SK-N-SH treated with all-trans-retinoic acid at 6 μM for 48 hours (cell line): ENCODE measurements around the gene MLLT6.
"Not testable (repeated sequence)": the region's sequence is repeated elsewhere in the genome, so short reads cannot be mapped to it uniquely, and the experiment has no call there.

Source experiments
- ATAC-seq: fragments of 200-7000 bp; cut with Tn5 transposase; 3 replicates; pipeline ENCODE4 v1.9.1; 2020; ENCODE audit warnings: mild to moderate bottlenecking, moderate library complexity
- BACH2 ChIP-seq: fragments of 250-450 bp; sonication (Bioruptor Pico); IDR thresholded peaks from 2 replicates; pipeline ENCODE4 v1.9.0; 2021; ENCODE audit warnings: mild to moderate bottlenecking, borderline replicate concordance
- CSDC2 ChIP-seq: fragments of 250-450 bp; sonication (Bioruptor Pico); IDR thresholded peaks from 2 replicates; pipeline ENCODE4 v1.5.0; 2020; ENCODE audit warnings: mild to moderate bottlenecking, moderate library complexity
- CSRNP3 ChIP-seq: fragments of 250-450 bp; sonication (Bioruptor Pico); IDR thresholded peaks from 2 replicates; pipeline ENCODE4 v1.5.1; 2021; ENCODE audit warnings: mild to moderate bottlenecking, moderate library complexity
- ESRRG ChIP-seq: fragments of 250-450 bp; sonication (Bioruptor Pico); IDR thresholded peaks from 2 replicates; pipeline ENCODE4 v1.6.1; 2021; ENCODE audit warnings: mild to moderate bottlenecking
- ISL1 ChIP-seq: fragments of 250-450 bp; sonication (Bioruptor Pico); IDR thresholded peaks from 2 replicates; pipeline ENCODE4 v2.1.2; 2022; ENCODE audit warnings: mild to moderate bottlenecking, moderate library complexity
- OSR1 ChIP-seq: fragments of 250-450 bp; sonication (Bioruptor Pico); IDR thresholded peaks from 2 replicates; pipeline ENCODE4 v1.8.0; 2022; ENCODE audit warnings: moderate library complexity, mild to moderate bottlenecking, inconsistent platforms
- RARB ChIP-seq: fragments of 250-450 bp; sonication (Bioruptor Pico); IDR thresholded peaks from 2 replicates; pipeline ENCODE4 v1.8.0; 2021; ENCODE audit warnings: mild to moderate bottlenecking, moderate library complexity
- SNAI2 ChIP-seq: fragments of 250-450 bp; sonication (Bioruptor Pico); IDR thresholded peaks from 2 replicates; pipeline ENCODE4 v1.5.0; 2020; ENCODE audit warnings: mild to moderate bottlenecking, moderate library complexity
- TCF4 ChIP-seq: fragments of 250-450 bp; sonication (Bioruptor Pico); IDR thresholded peaks from 2 replicates; pipeline ENCODE4 v1.8.0; 2021; ENCODE audit warnings: mild to moderate bottlenecking, moderate library complexity, borderline replicate concordance
- TOX ChIP-seq: fragments of 250-450 bp; sonication (Bioruptor Pico); IDR thresholded peaks from 2 replicates; pipeline ENCODE4 v1.8.0; 2021; ENCODE audit warnings: mild to moderate bottlenecking, moderate library complexity, borderline replicate concordance
- TSHZ2 ChIP-seq: fragments of 250-450 bp; sonication (Bioruptor Pico); IDR thresholded peaks from 2 replicates; pipeline ENCODE4 v1.5.0; 2020; ENCODE audit warnings: mild to moderate bottlenecking, moderate library complexity
- ZFP3 ChIP-seq: fragments of 250-450 bp; sonication (Bioruptor Pico); IDR thresholded peaks from 2 replicates; pipeline ENCODE4 v1.5.0; 2020; ENCODE audit warnings: mild to moderate bottlenecking, moderate library complexity
- ZFP30 ChIP-seq: fragments of 450-650 bp; formaldehyde crosslinking; IDR thresholded peaks from 2 replicates; pipeline ENCODE4 v1.5.0; 2022; ENCODE audit warnings: mild to moderate bottlenecking, moderate library complexity
- ZNF565 ChIP-seq: fragments of 450-650 bp; formaldehyde crosslinking; conservative IDR thresholded peaks from 2 replicates; pipeline ENCODE4 v1.5.0; 2020; ENCODE audit warnings: low read depth, mild to moderate bottlenecking, moderate library complexity
- ZNF70 ChIP-seq: fragments of 450-650 bp; formaldehyde crosslinking; IDR thresholded peaks from 2 replicates; pipeline ENCODE4 v1.5.0; 2020; ENCODE audit warnings: mild to moderate bottlenecking, moderate library complexity
- ZNF8 ChIP-seq: fragments of 450-650 bp; formaldehyde crosslinking; IDR thresholded peaks from 2 replicates; pipeline ENCODE4 v1.5.0; 2020; ENCODE audit warnings: mild to moderate bottlenecking, moderate library complexity
- TF ChIP-seq, protein P1 (sequence below): fragments of 250-450 bp; sonication (Bioruptor Pico); IDR thresholded peaks from 2 replicates; pipeline ENCODE4 v1.5.1; 2020; ENCODE audit warnings: low read depth, mild to moderate bottlenecking, moderate library complexity
- TF ChIP-seq, protein P2 (sequence below): fragments of 250-450 bp; sonication (Bioruptor Pico); IDR thresholded peaks from 2 replicates; pipeline ENCODE4 v1.8.0; 2020; ENCODE audit warnings: mild to moderate bottlenecking, moderate library complexity, borderline replicate concordance

MLLT6 gene

GRCh38 chr17:38721802-38722201 is 16.7 kb downstream of the MLLT6 start:
- no peak for ATAC-seq
- TF ChIP-seq SNAI2 (CRISPR knock-in tag) (no peak), TSHZ2 (no peak), ZNF8 (no peak), TOX (no peak), ZFP30 (no peak), CSDC2 (CRISPR knock-in tag) (no peak), RARB (CRISPR knock-in tag) (no peak), ISL1 (CRISPR knock-in tag) (no peak), ESRRG (CRISPR knock-in tag) (no peak), ZNF565 (CRISPR knock-in tag) (no peak), ZFP3 (no peak)
- TF ChIP-seq, protein P1, sequence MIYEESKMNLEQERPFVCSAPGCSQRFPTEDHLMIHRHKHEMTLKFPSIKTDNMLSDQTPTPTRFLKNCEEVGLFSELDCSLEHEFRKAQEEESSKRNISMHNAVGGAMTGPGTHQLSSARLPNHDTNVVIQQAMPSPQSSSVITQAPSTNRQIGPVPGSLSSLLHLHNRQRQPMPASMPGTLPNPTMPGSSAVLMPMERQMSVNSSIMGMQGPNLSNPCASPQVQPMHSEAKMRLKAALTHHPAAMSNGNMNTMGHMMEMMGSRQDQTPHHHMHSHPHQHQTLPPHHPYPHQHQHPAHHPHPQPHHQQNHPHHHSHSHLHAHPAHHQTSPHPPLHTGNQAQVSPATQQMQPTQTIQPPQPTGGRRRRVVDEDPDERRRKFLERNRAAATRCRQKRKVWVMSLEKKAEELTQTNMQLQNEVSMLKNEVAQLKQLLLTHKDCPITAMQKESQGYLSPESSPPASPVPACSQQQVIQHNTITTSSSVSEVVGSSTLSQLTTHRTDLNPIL: no peak
- TF ChIP-seq, all 23 proteins: peak for 0

DNA sequence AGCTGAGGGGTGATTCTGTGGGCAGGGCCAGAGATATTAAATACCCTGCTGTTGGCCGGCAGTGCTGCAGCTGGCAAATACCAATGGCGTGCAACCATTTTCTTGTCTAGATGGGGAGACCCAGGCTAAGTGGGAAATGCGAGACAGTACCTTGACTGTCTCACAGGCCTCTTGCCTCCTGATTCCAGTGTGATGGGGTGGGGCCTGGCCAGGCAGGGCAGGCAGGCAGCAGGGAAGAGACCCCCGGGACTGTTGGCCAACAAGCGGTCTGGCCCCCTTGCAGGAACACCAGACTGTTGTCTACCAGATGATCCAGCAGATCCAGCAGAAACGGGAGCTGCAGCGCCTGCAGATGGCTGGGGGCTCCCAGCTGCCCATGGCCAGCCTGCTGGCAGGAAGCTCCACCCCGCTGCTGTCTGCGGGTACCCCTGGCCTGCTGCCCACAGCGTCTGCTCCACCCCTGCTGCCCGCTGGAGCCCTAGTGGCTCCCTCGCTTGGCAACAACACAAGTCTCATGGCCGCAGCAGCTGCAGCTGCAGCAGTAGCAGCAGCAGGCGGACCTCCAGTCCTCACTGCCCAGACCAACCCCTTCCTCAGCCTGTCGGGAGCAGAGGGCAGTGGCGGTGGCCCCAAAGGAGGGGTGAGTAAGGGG is 19.4 kb downstream of the MLLT6 start:
- peak; percentile 88 for ATAC-seq
- TF ChIP-seq TCF4 (CRISPR knock-in tag) (peak; percentile 55; the same call in 1 of the 2 replicates), ZNF565 (CRISPR knock-in tag) (no peak)

DNA sequence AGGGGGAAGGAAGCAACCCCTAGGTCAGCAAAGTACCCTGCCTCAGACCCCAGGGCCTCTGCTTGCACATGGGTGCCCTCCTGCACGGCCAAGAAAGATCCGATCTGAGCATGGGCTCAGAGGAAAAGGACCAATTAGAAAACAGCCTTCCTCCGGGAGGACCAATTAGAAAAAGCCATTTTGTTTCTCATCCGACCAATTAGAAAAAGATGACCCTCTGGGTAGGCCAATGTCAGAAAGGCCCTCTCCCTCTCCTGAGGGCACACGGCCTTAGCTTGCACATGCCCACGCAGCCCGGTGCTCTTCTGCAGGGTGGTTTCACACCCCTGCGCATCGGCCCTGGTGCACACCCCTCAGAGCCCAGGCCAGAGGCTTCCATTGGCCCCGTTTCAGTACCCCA is 20.0 kb downstream of the MLLT6 start:
- TF ChIP-seq CSDC2 (CRISPR knock-in tag): no peak
- TF ChIP-seq ZNF70 (CRISPR knock-in tag): no peak
- no peak for TF ChIP-seq ZNF8
- no peak for TF ChIP-seq CSRNP3 (CRISPR knock-in tag)
- no peak for TF ChIP-seq ZFP30
- TF ChIP-seq BACH2 (CRISPR knock-in tag): no peak
- TF ChIP-seq ISL1 (CRISPR knock-in tag): no peak
- no peak for TF ChIP-seq OSR1 (CRISPR knock-in tag)
- TF ChIP-seq, protein P2, sequence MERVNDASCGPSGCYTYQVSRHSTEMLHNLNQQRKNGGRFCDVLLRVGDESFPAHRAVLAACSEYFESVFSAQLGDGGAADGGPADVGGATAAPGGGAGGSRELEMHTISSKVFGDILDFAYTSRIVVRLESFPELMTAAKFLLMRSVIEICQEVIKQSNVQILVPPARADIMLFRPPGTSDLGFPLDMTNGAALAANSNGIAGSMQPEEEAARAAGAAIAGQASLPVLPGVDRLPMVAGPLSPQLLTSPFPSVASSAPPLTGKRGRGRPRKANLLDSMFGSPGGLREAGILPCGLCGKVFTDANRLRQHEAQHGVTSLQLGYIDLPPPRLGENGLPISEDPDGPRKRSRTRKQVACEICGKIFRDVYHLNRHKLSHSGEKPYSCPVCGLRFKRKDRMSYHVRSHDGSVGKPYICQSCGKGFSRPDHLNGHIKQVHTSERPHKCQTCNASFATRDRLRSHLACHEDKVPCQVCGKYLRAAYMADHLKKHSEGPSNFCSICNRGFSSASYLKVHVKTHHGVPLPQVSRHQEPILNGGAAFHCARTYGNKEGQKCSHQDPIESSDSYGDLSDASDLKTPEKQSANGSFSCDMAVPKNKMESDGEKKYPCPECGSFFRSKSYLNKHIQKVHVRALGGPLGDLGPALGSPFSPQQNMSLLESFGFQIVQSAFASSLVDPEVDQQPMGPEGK: no peak
- TF ChIP-seq RARB (CRISPR knock-in tag): no peak
- TF ChIP-seq TCF4 (CRISPR knock-in tag): no peak
- TF ChIP-seq ZFP3: no peak
- no peak for TF ChIP-seq TSHZ2
- TF ChIP-seq, all 23 proteins: peak for 0
- peak; percentile 24 for ATAC-seq

GRCh38 chr17:38726145-38726544 is 21.1 kb downstream of the MLLT6 start:
- ATAC-seq: not testable (repeated sequence)
